Testis (tissue), 3 donors: ENCODE data around the gene ADGRG7. TPM values are rescaled to one million over a fixed set of nuclear protein-coding genes. Genes with fewer than 3 reads are reported as not detected.

Source experiments
- DNase-seq: peaks from one replicate; pipeline ENCODE4 v3.0.0-alpha.2; 2019
- H3K27ac ChIP-seq, 2 donors: fragments of 200-600 bp; sonication (generic); one replicate each; pipeline ENCODE4 v1.5.1; 2019
- H3K27me3 ChIP-seq: fragments of 200-600 bp; sonication (generic); one replicate; pipeline ENCODE4 v1.5.1; 2019
- H3K36me3 ChIP-seq: fragments of 200-600 bp; sonication (generic); one replicate; pipeline ENCODE4 v1.5.1; 2017; ENCODE audit warnings: low read depth; ENCODE audit errors: missing control alignments
- H3K4me1 ChIP-seq: fragments of 200-600 bp; sonication (generic); one replicate; pipeline ENCODE4 v1.5.1; 2019
- H3K4me3 ChIP-seq, 2 donors: fragments of 200-600 bp; sonication (generic); one replicate each; pipeline ENCODE4 v1.5.1; 2017 to 2019
- H3K9me3 ChIP-seq: fragments of 200-600 bp; sonication (generic); one replicate; pipeline ENCODE4 v1.5.1; 2017
- POLR2A ChIP-seq: fragments of 450-650 bp; IDR thresholded peaks from one replicate; pipeline ENCODE4 v1.6.1; 2017; ENCODE audit warnings: antibody characterized with exemption, mild to moderate bottlenecking, moderate library complexity
- WGBS, 2 donors: methylation state at CpG; one replicate each; pipeline ENCODE4 v1.1.5; 2018; 5-methylcytosine and 5-hydroxymethylcytosine counted together
- intact Hi-C: fragments of 100-400 bp; cut with DNase I; formaldehyde crosslinking; loops from one replicate; pipeline ENCODE4 v1.15.1; 2023; ENCODE audit warnings: low total_unique reads
- polyA plus RNA-seq: library from polyadenylated mRNA; stranded (reverse); fragments of 350-450 nt; fragmentation: Illumina TruSeq; extraction: RNeasy Lipid Tissue Mini Kit (QIAGEN cat#74804); gene quantifications from one replicate; pipeline ENCODE4 v1.2.3, GENCODE V29; 2014; ENCODE audit warnings: low read depth, low replicate concordance; ENCODE audit not compliant: insufficient read depth
- total RNA-seq, 2 donors: library from RNA; depleted of rRNA; stranded (reverse); fragments of >200 nt; gene quantifications; one replicate each; pipeline ENCODE4 v1.2.3, GENCODE V29; 2016
- TF ChIP-seq, protein P1 (sequence below), 3 experiments: fragments of 450-650 bp in 2 of 3; fragments of 200-600 bp in 1 of 3; sonication (generic) in 1 of 3; IDR thresholded peaks; one replicate each; pipeline ENCODE4 v1.5.1; 2016 to 2019; ENCODE audit warnings: antibody characterized with exemption in 3 of 3, mild to moderate bottlenecking in 2 of 3, moderate library complexity in 1 of 3

Gene ADGRG7
- total and polyA plus RNA-seq, 3 donors from 2014 or later: 0.16 to 0.43 TPM; not detected in 1

DNA sequence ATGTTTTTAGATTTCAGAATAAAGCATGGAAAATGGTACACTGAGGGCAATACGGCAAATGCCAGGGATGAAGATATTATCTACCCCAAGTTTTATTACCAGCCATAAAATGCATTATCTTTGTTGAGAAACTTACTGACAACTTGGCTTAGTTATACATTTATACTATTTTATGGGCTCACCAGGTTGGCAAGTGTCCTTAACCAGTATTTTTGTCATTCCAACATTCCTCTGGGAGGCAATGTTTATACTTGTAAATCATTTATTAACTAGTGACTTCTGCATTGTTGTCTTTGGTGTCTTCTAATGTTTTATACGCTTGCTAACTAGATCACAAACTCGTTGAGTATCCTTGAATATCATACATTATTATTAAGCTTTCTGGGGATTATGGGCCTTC is 18.0 kb upstream of the ADGRG7 start:
- intact Hi-C loops: loop anchor here (10.0 kb wide), 1 partner anchor 127 kb away; no protein-coding TSS in a partner anchor
- Histone ChIP-seq H3K36me3 (no peaks in the 10 kb centered on the region), H3K27ac (no peak overlapping the region), H3K4me3 (no peak overlapping the region), H3K9me3 (no peaks in the 10 kb centered on the region), H3K4me1 (no peaks in the 10 kb centered on the region), H3K27me3 (no peaks in the 10 kb centered on the region)
- no peak for TF ChIP-seq POLR2A
- TF ChIP-seq, protein P1, sequence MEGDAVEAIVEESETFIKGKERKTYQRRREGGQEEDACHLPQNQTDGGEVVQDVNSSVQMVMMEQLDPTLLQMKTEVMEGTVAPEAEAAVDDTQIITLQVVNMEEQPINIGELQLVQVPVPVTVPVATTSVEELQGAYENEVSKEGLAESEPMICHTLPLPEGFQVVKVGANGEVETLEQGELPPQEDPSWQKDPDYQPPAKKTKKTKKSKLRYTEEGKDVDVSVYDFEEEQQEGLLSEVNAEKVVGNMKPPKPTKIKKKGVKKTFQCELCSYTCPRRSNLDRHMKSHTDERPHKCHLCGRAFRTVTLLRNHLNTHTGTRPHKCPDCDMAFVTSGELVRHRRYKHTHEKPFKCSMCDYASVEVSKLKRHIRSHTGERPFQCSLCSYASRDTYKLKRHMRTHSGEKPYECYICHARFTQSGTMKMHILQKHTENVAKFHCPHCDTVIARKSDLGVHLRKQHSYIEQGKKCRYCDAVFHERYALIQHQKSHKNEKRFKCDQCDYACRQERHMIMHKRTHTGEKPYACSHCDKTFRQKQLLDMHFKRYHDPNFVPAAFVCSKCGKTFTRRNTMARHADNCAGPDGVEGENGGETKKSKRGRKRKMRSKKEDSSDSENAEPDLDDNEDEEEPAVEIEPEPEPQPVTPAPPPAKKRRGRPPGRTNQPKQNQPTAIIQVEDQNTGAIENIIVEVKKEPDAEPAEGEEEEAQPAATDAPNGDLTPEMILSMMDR (IDR thresholded peaks at IDR 0.05): no peak
- WGBS, 2 donors: 78 to 82% methylated on average over 3 of the region's 3 CpGs
- DNase-seq: no peak

DNA sequence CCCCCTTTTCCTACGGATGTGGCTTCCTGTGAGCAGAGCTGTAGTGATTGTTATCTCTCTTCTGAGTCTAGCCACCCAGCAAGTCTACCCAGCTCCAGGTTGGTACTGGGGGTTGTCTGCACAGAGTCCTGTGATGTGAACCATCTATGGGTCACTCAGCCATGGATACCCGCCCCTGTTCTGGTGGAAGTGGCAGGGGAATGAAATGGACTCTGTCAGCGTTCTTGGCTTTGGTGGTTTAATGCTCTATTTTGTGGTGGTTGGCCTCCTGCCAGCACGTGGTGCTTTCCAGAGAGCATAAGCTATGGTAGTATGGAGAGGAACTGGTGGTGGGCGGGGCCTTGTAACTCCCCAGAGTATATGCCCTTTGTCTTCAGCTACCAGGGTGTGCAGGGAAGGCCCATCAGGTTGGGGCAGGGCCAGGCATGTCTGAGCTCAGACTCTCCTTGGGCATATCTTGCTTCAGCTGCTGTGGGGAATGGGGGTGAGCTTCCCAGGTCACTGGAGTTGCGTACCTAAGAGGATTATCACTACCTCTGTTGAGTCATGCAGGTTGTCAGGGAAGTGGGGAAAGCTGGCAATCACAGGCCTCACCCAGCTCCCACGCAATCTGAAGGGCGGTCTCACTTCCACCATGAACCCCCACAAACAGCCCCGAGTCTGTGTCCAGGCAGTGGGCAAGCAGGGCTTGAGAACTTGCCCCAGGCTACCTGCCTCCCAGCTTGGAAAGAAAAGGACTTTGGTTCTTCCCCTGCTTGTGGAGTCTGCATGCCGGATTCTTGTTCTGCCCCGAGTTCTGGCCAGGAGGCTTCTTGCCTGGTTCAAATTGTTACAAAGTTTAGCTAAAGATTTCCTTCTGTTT is 9.0 kb upstream of the ADGRG7 start:
- TF ChIP-seq, protein P1 (IDR thresholded peaks at IDR 0.05): no peak
- TF ChIP-seq POLR2A: no peak
- Histone ChIP-seq H3K27me3 (no peaks in the 10 kb centered on the region), H3K36me3 (no peaks in the 10 kb centered on the region), H3K27ac (no peak overlapping the region), H3K4me1 (no peaks in the 10 kb centered on the region), H3K9me3 (no peaks in the 10 kb centered on the region), H3K4me3 (no peak overlapping the region)
- 76 to 86% methylated on average over 10 to 11 of the region's 11 CpGs for WGBS, 2 donors
- DNase-seq: no peak
- intact Hi-C loops: no loop called here

DNA sequence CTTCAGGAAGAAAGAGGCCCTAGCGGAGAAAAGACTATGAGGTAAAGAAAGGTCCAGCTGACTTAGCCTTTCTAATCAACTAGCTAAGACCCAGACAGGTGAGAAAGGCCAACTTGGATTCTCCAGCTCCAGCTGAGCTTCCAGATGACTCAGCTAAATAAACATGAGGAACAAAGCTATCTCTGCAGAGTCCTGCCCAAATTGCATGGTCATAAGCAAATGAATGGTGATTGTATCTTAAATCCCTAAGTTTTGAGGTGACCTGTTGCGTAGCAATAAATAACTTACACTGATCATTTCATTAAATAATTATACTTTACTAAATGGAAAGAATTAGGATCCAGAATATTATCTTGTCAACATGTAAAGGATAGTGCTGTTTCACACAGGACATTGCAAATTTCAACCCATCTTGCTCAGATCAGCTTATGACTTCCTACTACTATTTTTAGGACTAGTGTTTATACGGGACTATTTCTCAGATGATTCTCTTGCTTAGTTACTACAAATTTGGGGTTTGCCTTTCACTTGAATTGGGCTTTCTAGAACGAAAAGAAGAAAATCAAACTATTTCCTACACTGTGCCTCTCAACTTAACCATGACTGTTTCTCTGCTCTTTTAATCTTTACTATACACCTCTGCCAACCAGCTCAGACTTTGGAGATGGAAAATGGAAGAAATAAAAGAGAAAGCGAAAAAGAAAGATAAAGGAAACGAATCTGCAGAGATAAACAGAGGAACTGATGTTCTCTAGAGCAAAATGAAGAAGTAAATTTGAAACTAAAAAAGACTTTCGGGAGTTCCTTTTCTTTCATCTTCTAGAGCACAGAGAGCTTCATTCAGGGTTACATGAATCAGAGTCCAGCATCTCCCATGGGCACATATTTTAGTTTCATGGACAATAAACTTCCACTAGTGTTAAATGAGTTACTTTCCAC is 6.6 kb upstream of the ADGRG7 start:
- no peaks in the 10 kb centered on the region for H3K4me1 ChIP-seq
- TF ChIP-seq, protein P1 (IDR thresholded peaks at IDR 0.05): no peak
- no peak for TF ChIP-seq POLR2A
- intact Hi-C loops: no loop called here
- WGBS, 2 donors: 57 to 59% methylated on average over 7 of the region's 7 CpGs
- DNase-seq: no peak
- no peak overlapping the region for H3K27ac ChIP-seq
- no peaks in the 10 kb centered on the region for H3K27me3 ChIP-seq
- H3K9me3 ChIP-seq: no peaks in the 10 kb centered on the region
- H3K36me3 ChIP-seq: no peaks in the 10 kb centered on the region
- no peak overlapping the region for H3K4me3 ChIP-seq

DNA sequence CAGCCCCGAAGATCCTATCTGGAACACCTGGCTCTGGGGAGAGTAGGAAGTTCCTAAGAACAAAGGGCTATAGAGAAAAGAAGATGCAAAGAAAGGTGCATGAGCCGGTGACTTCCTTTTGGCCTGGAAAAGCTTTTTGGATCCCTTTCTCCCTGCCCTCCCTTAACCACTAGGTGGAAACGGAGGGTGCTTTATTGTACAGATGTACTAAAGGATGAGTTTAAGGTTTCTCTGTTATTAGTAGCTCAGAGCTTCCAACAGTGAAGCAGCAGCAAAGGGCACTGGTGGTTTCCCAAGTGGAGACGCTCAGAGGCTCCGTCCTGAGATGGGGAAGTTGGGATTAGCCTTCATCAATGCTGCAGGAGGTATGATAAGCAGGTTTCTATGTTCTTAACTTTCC is 5.9 kb upstream of the ADGRG7 start:
- no peaks in the 10 kb centered on the region for H3K27me3 ChIP-seq
- H3K4me1 ChIP-seq: no peaks in the 10 kb centered on the region
- no peak for DNase-seq
- no peaks in the 10 kb centered on the region for H3K36me3 ChIP-seq
- 42 to 48% methylated on average over 5 of the region's 5 CpGs for WGBS, 2 donors
- intact Hi-C loops: no loop called here
- no peak for TF ChIP-seq POLR2A
- TF ChIP-seq, protein P1 (IDR thresholded peaks at IDR 0.05): peak in 2 of 3 experiments; percentile 18 to 33
- no peak overlapping the region for H3K4me3 ChIP-seq
- H3K9me3 ChIP-seq: no peaks in the 10 kb centered on the region
- H3K27ac ChIP-seq: no peak overlapping the region
